ENCODE results near the gene PPP1R14D. TPM values are rescaled to one million over a fixed set of nuclear protein-coding genes. Genes with fewer than 3 reads are reported as not detected.

PPP1R14D gene
- total and polyA plus RNA-seq, 2 donors (not counting 3 experiments of a cell fraction or from before 2014, with no cell fraction given): not detected

- no peaks in the 10 kb centered on the region for H3K9me1 ChIP-seq (replicated peaks; ENCODE audit: control insufficient read depth, extremely low read depth, insufficient read depth, low read length)
- no peak overlapping the region for H3K9ac ChIP-seq (replicated peaks; ENCODE audit: extremely low read depth, insufficient read depth, low read length)
- H3K27ac ChIP-seq (ENCODE audit: insufficient read depth, low read depth, low read length): no peak overlapping the region
- ChIA-PET CTCF (no interaction called here), POLR2A (no interaction called here)
- no peak for TF ChIP-seq CTCF (IDR thresholded peaks at IDR 0.05; ENCODE audit: extremely low read depth in 1 of 2, insufficient read depth in 1 of 2, low read depth in 1 of 2, low read length in 2 of 2)
- no peak for TF ChIP-seq GATA2 (IDR thresholded peaks at IDR 0.05; ENCODE audit: insufficient read depth, insufficient read length, low read depth, low read length)
- TF ChIP-seq, protein P1, sequence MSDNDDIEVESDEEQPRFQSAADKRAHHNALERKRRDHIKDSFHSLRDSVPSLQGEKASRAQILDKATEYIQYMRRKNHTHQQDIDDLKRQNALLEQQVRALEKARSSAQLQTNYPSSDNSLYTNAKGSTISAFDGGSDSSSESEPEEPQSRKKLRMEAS (IDR thresholded peaks at IDR 0.05; ENCODE audit: insufficient read depth, insufficient read length): no peak
- no peak for TF ChIP-seq MYC (IDR thresholded peaks at IDR 0.05; ENCODE audit: low read depth, low read length)
- no peak for TF ChIP-seq FOS (IDR thresholded peaks at IDR 0.05; ENCODE audit: borderline replicate concordance, insufficient read depth, low read length)
- no peaks in the 10 kb centered on the region for H3K9me3 ChIP-seq (replicated peaks; ENCODE audit: control insufficient read depth, insufficient read depth, low read length)
- no peaks in the 10 kb centered on the region for H4K20me1 ChIP-seq (replicated peaks; ENCODE audit: control insufficient read depth, extremely low read depth, insufficient read depth, low read length)
- no peak for FAIRE-seq
- no peaks in the 10 kb centered on the region for H3K4me1 ChIP-seq (ENCODE audit: control insufficient read depth, extremely low read depth, insufficient read depth, low read length)
- no peak overlapping the region for H3K4me2 ChIP-seq (ENCODE audit: insufficient read depth, low read length)
- no peak overlapping the region for H2AFZ ChIP-seq (ENCODE audit: low read depth, low read length)
- no peak overlapping the region for H3K4me3 ChIP-seq (replicated peaks in 1 of 3; ENCODE audit: insufficient read depth in 1 of 3, low read depth in 1 of 3, low read length in 3 of 3)
- no TSS peak for BruUV-seq (replicated peaks)
- DNase-seq (ENCODE audit: low read depth, low spot score): no peak
- H3K79me2 ChIP-seq (ENCODE audit: control insufficient read depth, insufficient read depth, low read length): no peaks in the 10 kb centered on the region
- H3K36me3 ChIP-seq (ENCODE audit: control insufficient read depth in 2 of 2, extremely low read depth in 1 of 2, insufficient read depth in 2 of 2, low read length in 2 of 2): no peaks in the 10 kb centered on the region
- intact Hi-C loops (cut with micrococcal nuclease) (no loop called here), dilution Hi-C loops (cut with MboI; ENCODE audit: extremely low pct_ligation_motif_present, low sequenced_read_pairs) (no loop called here)
- no peaks in the 10 kb centered on the region for H3K27me3 ChIP-seq (ENCODE audit: control insufficient read depth in 2 of 2, insufficient read depth in 2 of 2, low read length in 2 of 2)
These were observed 38.7 kb upstream of the PPP1R14D start for GRCh38 chr15:40867199-40867598.

Data from endothelial cell of umbilical vein (primary cell).